Hepatocyte (in vitro differentiated cells): Measurements from ENCODE around the gene MCRIP2. TPM values are rescaled to one million over a fixed set of nuclear protein-coding genes. Genes with fewer than 3 reads are reported as not detected.

Experiments used
- DNase-seq: peaks from one replicate; pipeline ENCODE4 v3.0.0-alpha.2; 2016; ENCODE audit warnings: low spot score
- H2AFZ ChIP-seq: fragments of 200-600 bp; sonication (generic); 2 replicates; pipeline ENCODE4 v1.6.0; 2016; ENCODE audit warnings: antibody characterized with exemption, mild to moderate bottlenecking
- H3K27ac ChIP-seq: fragments of 200-600 bp; sonication (generic); 2 replicates; pipeline ENCODE4 v1.5.1; 2016; ENCODE audit warnings: mild to moderate bottlenecking
- H3K27me3 ChIP-seq: fragments of 200-600 bp; sonication (generic); 2 replicates; pipeline ENCODE4 v1.6.1; 2016
- H3K36me3 ChIP-seq: fragments of 200-600 bp; sonication (generic); replicated peaks from 2 replicates; pipeline ENCODE4 v1.5.1; 2016; ENCODE audit warnings: low read depth; ENCODE audit not compliant: insufficient read depth
- H3K4me1 ChIP-seq: fragments of 200-600 bp; sonication (generic); 2 replicates; pipeline ENCODE4 v1.5.1; 2016; ENCODE audit warnings: mild to moderate bottlenecking, moderate library complexity; ENCODE audit not compliant: insufficient read depth
- H3K4me2 ChIP-seq: fragments of 200-600 bp; sonication (generic); 2 replicates; pipeline ENCODE4 v1.6.0; 2016
- H3K4me3 ChIP-seq: fragments of 200-600 bp; sonication (generic); 2 replicates; pipeline ENCODE4 v1.5.1; 2016; ENCODE audit warnings: mild to moderate bottlenecking
- H3K79me2 ChIP-seq: fragments of 200-600 bp; sonication (generic); 2 replicates; pipeline ENCODE4 v1.6.0; 2017; ENCODE audit warnings: mild to moderate bottlenecking
- H3K9me2 ChIP-seq: fragments of 200-600 bp; sonication (generic); replicated peaks from 2 replicates; pipeline ENCODE4 v1.6.0; 2017; ENCODE audit warnings: mild to moderate bottlenecking; ENCODE audit not compliant: insufficient read depth
- H3K9me3 ChIP-seq: fragments of 200-600 bp; sonication (generic); 2 replicates; pipeline ENCODE4 v1.5.1; 2016; ENCODE audit warnings: low read depth, mild to moderate bottlenecking
- H4K20me1 ChIP-seq: fragments of 200-600 bp; sonication (generic); 2 replicates; pipeline ENCODE4 v1.6.0; 2016; ENCODE audit warnings: mild to moderate bottlenecking; ENCODE audit not compliant: insufficient read depth, poor library complexity, severe bottlenecking
- CTCF ChIP-seq: fragments of 200-600 bp; sonication (generic); IDR thresholded peaks from 2 replicates; pipeline ENCODE4 v1.5.1; 2016; ENCODE audit warnings: antibody characterized with exemption, mild to moderate bottlenecking; ENCODE audit not compliant: poor library complexity
- EZH2 ChIP-seq: fragments of 200-600 bp; sonication (generic); IDR thresholded peaks from 2 replicates; pipeline ENCODE4 v1.6.1; 2016; ENCODE audit warnings: antibody characterized with exemption, mild to moderate bottlenecking, borderline replicate concordance
- EZH2phosphoT487 ChIP-seq: fragments of 200-600 bp; sonication (generic); IDR thresholded peaks from one replicate; pipeline ENCODE4 v1.6.1; 2018; ENCODE audit warnings: antibody characterized with exemption, mild to moderate bottlenecking, low read depth, moderate library complexity; ENCODE audit not compliant: unreplicated experiment, severe bottlenecking
- WGBS: methylation state at CpG from one replicate; pipeline ENCODE4 v1.1.6; 2016; ENCODE audit warnings: low lambda C conversion rate; ENCODE audit errors: missing lambda C conversion rate; 5-methylcytosine and 5-hydroxymethylcytosine counted together
- polyA plus RNA-seq: library from polyadenylated mRNA; unstranded; fragments of >200 nt; fragmentation: Nextera tagmentation; extraction: Ambion mirVana; gene quantifications from 2 replicates; pipeline ENCODE4 v1.2.1, GENCODE V29; 2016
- total RNA-seq: library from RNA; depleted of rRNA; stranded (reverse); fragments of >200 nt; gene quantifications from 2 replicates; pipeline ENCODE4 v1.2.3, GENCODE V29; 2014

Gene MCRIP2
- total RNA-seq (43.0 and 61.4 TPM in 2 replicates), polyA plus RNA-seq (95.2 and 100 TPM in 2 replicates)

GRCh38 chr16:641326-642188 is at the start of gene MCRIP2:
TSS of gene MCRIP2 (plus strand) at chr16:641828. CDS start at chr16:641992, 164 bp downstream.
- Histone ChIP-seq H3K27me3 (no peaks in the 10 kb centered on the region), H3K4me1 (peaks cover 47% of the 10 kb centered on the region), H2AFZ (peak within 1 kb of the TSS; percentile 81), H3K27ac (peak within 1 kb of the TSS; percentile 94), H3K9me3 (no peaks in the 10 kb centered on the region), H3K4me3 (peak within 1 kb of the TSS; percentile 54), H4K20me1 (no peaks in the 10 kb centered on the region), H3K9me2 (no peaks in the 10 kb centered on the region), H3K79me2 (peaks cover 40% of the 10 kb centered on the region), H3K4me2 (peak within 1 kb of the TSS; percentile 97), H3K36me3 (no peaks in the 10 kb centered on the region)
- DNase-seq, result peak; percentile 95
- TF ChIP-seq CTCF (no peak), EZH2 (no peak), EZH2phosphoT487 (no peak)
- WGBS, result 1% methylated on average over 37 of the region's 81 CpGs

GRCh38 chr16:591892-592517 is 49.6 kb upstream of the MCRIP2 start:
- DNase-seq, result no peak
- Histone ChIP-seq H4K20me1 (peaks cover 22% of the 10 kb centered on the region), H3K4me1 (peaks cover 50% of the 10 kb centered on the region), H3K27ac (peak overlapping the region; percentile 95), H3K36me3 (no peaks in the 10 kb centered on the region), H3K79me2 (peaks cover 75% of the 10 kb centered on the region), H3K9me2 (no peaks in the 10 kb centered on the region), H3K9me3 (no peaks in the 10 kb centered on the region), H3K27me3 (no peaks in the 10 kb centered on the region), H3K4me2 (peak overlapping the region; percentile 98), H2AFZ (no peak overlapping the region), H3K4me3 (no peak overlapping the region)
- TF ChIP-seq EZH2, result no peak
- TF ChIP-seq EZH2phosphoT487, result no peak
- no peak for TF ChIP-seq CTCF
- WGBS, result 91% methylated on average over 15 of the region's 15 CpGs

GRCh38 chr16:592518-593306 is 48.9 kb upstream of the MCRIP2 start:
- no peak overlapping the region for H3K4me3 ChIP-seq
- TF ChIP-seq CTCF, result no peak
- WGBS, result 82% methylated on average over 24 of the region's 24 CpGs
- peaks cover 22% of the 10 kb centered on the region for H4K20me1 ChIP-seq
- H3K4me1 ChIP-seq, result peaks cover 50% of the 10 kb centered on the region
- H3K79me2 ChIP-seq, result peaks cover 77% of the 10 kb centered on the region
- no peak for DNase-seq
- peak overlapping the region; percentile 98 for H3K4me2 ChIP-seq
- H3K36me3 ChIP-seq, result no peaks in the 10 kb centered on the region
- no peaks in the 10 kb centered on the region for H3K27me3 ChIP-seq
- H3K27ac ChIP-seq, result peak overlapping the region; percentile 95
- no peak overlapping the region for H2AFZ ChIP-seq
- no peaks in the 10 kb centered on the region for H3K9me3 ChIP-seq
- no peaks in the 10 kb centered on the region for H3K9me2 ChIP-seq
